Measurements from ENCODE around the gene KHSRP. TPM values are rescaled to one million over a fixed set of nuclear protein-coding genes. Genes with fewer than 3 reads are reported as not detected.
"Not testable (repeated sequence)": the region's sequence is repeated elsewhere in the genome, so short reads cannot be mapped to it uniquely, and the experiment has no call there.

The KHSRP gene
- total RNA-seq, 1 experiment from 2014 or later, result 288 TPM

DNA sequence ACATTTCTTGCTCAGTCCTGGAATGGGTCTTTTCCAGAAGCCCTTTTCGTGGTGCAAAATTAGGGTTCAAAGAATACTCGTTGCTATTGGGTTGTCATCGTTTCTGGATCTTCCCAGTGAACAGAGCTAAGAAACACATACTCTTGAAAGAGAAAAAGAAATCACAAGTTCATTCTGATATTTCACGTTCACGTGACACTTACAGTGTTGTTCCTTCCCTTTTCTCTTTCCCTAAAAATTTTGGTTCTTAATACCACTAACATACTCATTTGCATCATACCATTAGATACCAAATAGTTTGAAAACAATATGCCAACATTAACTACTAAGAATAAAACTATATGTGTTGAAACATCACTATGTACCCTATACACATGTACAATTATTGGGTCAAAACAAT, 18.2 kb downstream of the KHSRP start:
- Histone ChIP-seq H3K27me3 (ENCODE audit: insufficient read depth, low read depth) (no peaks in the 10 kb centered on the region), H3K4me1 (replicated peaks; ENCODE audit: insufficient read depth) (no peaks in the 10 kb centered on the region), H3K27ac (no peak overlapping the region), H3K9me3 (ENCODE audit: insufficient read depth, low read depth) (no peaks in the 10 kb centered on the region), H3K4me2 (no peak overlapping the region), H3F3A (ENCODE audit: insufficient read depth, low read depth) (peaks cover 3% of the 10 kb centered on the region; the same call in 1 of the 2 replicates), H3K4me3 (no peak overlapping the region), H2AFZ (no peak overlapping the region), H3K9me2 (ENCODE audit: insufficient read depth) (no peaks in the 10 kb centered on the region), H3K79me2 (ENCODE audit: low read depth) (no peaks in the 10 kb centered on the region), H3K36me3 (ENCODE audit: low read depth) (no peaks in the 10 kb centered on the region), H4K20me1 (ENCODE audit: insufficient read depth) (no peaks in the 10 kb centered on the region)
- ChIA-PET POLR2A (ENCODE audit: unreplicated experiment) (no interaction called here), CTCF (interaction anchor here (0.6 kb wide), 1 partner anchor 77 kb away, joined by 5 read pairs; no protein-coding TSS in a partner anchor)
- intact Hi-C loops (cut with micrococcal nuclease; ENCODE audit: unreplicated experiment), result no loop called here
- no peak for DNase-seq
- TF ChIP-seq EZH2 (IDR thresholded peaks at IDR 0.05; ENCODE audit: low read depth) (no peak), CTCF (conservative IDR thresholded peaks at IDR 0.05) (no peak)
- BruUV-seq (replicated peaks), result no TSS peak

DNA sequence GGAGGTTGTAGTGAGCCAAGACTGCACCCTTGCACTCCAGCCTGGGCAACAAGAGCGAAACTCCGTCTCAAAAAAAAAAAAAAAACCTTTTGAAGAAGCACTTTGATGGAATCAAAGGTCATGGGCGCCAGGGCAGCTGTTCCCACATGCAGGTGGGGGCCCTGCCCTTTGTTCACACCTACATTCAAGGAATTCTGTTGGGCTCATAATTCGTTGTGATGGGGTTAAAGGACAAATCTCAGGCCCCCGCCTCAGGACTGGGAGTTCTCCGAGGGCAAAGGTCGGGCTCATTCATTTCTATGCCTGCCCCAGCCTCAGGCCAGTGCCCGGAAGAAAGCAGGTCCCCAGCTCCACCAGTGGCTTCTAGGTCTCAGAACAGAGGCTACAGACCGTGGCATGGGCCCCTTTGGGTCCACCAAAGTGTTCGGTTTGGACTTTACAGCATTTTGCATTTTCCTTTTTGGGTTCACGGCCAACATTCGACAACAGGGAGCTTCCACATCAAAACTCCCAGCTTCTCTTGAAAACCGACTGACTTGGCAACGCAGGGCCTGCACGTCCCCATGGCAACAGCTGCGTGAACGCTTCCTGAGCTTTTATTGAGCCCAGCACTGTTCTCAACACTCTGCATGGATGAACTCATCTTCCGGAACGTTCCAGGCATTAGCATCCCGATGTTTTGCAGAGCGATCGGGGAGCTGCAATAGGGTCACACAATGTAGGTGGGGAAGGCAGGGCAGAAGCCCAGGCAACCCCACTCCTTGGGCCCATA, 21.6 kb downstream of the KHSRP start:
- Histone ChIP-seq H3K9me2 (ENCODE audit: insufficient read depth) (no peaks in the 10 kb centered on the region), H4K20me1 (ENCODE audit: insufficient read depth) (no peaks in the 10 kb centered on the region), H3K27me3 (ENCODE audit: insufficient read depth, low read depth) (no peaks in the 10 kb centered on the region), H3K36me3 (ENCODE audit: low read depth) (no peaks in the 10 kb centered on the region), H3K4me2 (no peak overlapping the region), H3K79me2 (ENCODE audit: low read depth) (no peaks in the 10 kb centered on the region), H3K9me3 (ENCODE audit: insufficient read depth, low read depth) (no peaks in the 10 kb centered on the region), H3K4me1 (replicated peaks; ENCODE audit: insufficient read depth) (no peaks in the 10 kb centered on the region), H3F3A (ENCODE audit: insufficient read depth, low read depth) (no peaks in the 10 kb centered on the region), H3K27ac (no peak overlapping the region), H2AFZ (no peak overlapping the region), H3K4me3 (no peak overlapping the region)
- no TSS peak for BruUV-seq (replicated peaks)
- ChIA-PET POLR2A (ENCODE audit: unreplicated experiment) (interaction anchor here (0.7 kb wide), 1 partner anchor 30 kb away, joined by 5 read pairs; the partner anchor contains the start of gene ALKBH7), CTCF (no interaction called here)
- intact Hi-C loops (cut with micrococcal nuclease; ENCODE audit: unreplicated experiment), result no loop called here
- TF ChIP-seq EZH2 (IDR thresholded peaks at IDR 0.05; ENCODE audit: low read depth) (no peak), CTCF (conservative IDR thresholded peaks at IDR 0.05) (no peak)
- no peak for DNase-seq

GRCh38 chr19:6402058-6402457, 22.6 kb downstream of the KHSRP start:
- Histone ChIP-seq H3K9me2 (ENCODE audit: insufficient read depth) (no peaks in the 10 kb centered on the region), H2AFZ (no peak overlapping the region), H3K27ac (no peak overlapping the region), H3K36me3 (ENCODE audit: low read depth) (no peaks in the 10 kb centered on the region), H3F3A (ENCODE audit: insufficient read depth, low read depth) (no peaks in the 10 kb centered on the region), H3K79me2 (ENCODE audit: low read depth) (no peaks in the 10 kb centered on the region), H3K9me3 (ENCODE audit: insufficient read depth, low read depth) (no peaks in the 10 kb centered on the region), H3K4me3 (no peak overlapping the region), H4K20me1 (ENCODE audit: insufficient read depth) (no peaks in the 10 kb centered on the region), H3K4me1 (replicated peaks; ENCODE audit: insufficient read depth) (no peaks in the 10 kb centered on the region), H3K4me2 (no peak overlapping the region), H3K27me3 (ENCODE audit: insufficient read depth, low read depth) (no peaks in the 10 kb centered on the region)
- intact Hi-C loops (cut with micrococcal nuclease; ENCODE audit: unreplicated experiment), result no loop called here
- no peak for DNase-seq
- ChIA-PET CTCF (no interaction called here), POLR2A (ENCODE audit: unreplicated experiment) (no interaction called here)
- no TSS peak for BruUV-seq (replicated peaks)
- no peak for TF ChIP-seq CTCF (conservative IDR thresholded peaks at IDR 0.05)
- TF ChIP-seq EZH2 (IDR thresholded peaks at IDR 0.05; ENCODE audit: low read depth), result no peak

DNA sequence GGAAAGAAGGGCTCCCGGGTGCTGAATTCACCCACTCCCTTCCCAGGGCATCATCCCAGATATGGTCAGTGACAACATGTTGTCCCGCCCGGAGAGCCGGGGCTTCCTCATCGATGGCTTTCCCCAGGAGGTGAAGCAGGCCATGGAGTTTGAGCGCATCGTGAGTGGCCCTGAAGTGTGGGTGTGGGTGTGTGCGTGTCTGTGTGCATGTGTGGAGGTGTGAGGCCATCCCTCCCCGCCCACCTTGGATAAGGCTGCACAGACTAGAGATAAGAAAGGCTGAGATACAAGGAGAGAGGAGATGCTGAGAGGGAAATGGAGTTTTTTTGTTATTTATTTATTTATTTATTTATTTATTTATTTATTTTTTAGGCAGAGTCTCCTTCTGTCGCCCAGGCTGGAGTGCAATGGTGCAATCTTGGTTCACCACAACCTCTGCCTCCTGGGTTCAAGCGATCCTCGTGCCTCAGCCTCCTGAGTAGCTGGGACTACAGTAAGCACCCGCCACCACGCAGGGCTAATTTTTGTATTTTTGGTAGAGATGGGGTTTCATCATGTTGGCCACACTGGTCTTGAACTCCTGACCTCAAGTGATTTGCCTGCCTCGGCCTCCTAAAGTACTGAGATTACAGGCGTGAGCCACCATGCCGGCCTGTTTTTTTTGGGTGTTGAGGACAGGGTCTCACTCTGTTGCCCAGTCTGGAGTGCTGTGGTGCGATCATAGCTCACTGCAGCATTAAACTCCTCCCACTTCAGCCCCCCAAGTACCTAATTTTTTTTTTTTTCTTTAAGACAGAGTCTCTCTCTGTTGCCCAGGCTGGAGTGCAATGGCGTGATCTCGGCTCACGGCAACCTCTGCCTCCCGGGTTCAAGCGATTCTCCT, 24.3 kb downstream of the KHSRP start:
- intact Hi-C loops (cut with micrococcal nuclease; ENCODE audit: unreplicated experiment); H3K9me3 ChIP-seq (ENCODE audit: insufficient read depth, low read depth); BruUV-seq (replicated peaks); H3K4me2 ChIP-seq; H3F3A ChIP-seq (ENCODE audit: insufficient read depth, low read depth); DNase-seq; H4K20me1 ChIP-seq (ENCODE audit: insufficient read depth); CTCF ChIA-PET; H2AFZ ChIP-seq; H3K9me2 ChIP-seq (ENCODE audit: insufficient read depth); H3K79me2 ChIP-seq (ENCODE audit: low read depth); H3K4me1 ChIP-seq (replicated peaks; ENCODE audit: insufficient read depth); H3K27me3 ChIP-seq (ENCODE audit: insufficient read depth, low read depth); H3K4me3 ChIP-seq; H3K36me3 ChIP-seq (ENCODE audit: low read depth); H3K27ac ChIP-seq: not testable (repeated sequence)
- POLR2A ChIA-PET (ENCODE audit: unreplicated experiment), result interaction anchor here (0.6 kb wide), 1 partner anchor 28 kb away, joined by 3 read pairs; the partner anchor contains the start of gene ALKBH7
